Measurements from ENCODE around the gene NANOS1.

Gene NANOS1, protein sequence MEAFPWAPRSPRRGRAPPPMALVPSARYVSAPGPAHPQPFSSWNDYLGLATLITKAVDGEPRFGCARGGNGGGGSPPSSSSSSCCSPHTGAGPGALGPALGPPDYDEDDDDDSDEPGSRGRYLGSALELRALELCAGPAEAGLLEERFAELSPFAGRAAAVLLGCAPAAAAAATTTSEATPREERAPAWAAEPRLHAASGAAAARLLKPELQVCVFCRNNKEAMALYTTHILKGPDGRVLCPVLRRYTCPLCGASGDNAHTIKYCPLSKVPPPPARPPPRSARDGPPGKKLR

DNA sequence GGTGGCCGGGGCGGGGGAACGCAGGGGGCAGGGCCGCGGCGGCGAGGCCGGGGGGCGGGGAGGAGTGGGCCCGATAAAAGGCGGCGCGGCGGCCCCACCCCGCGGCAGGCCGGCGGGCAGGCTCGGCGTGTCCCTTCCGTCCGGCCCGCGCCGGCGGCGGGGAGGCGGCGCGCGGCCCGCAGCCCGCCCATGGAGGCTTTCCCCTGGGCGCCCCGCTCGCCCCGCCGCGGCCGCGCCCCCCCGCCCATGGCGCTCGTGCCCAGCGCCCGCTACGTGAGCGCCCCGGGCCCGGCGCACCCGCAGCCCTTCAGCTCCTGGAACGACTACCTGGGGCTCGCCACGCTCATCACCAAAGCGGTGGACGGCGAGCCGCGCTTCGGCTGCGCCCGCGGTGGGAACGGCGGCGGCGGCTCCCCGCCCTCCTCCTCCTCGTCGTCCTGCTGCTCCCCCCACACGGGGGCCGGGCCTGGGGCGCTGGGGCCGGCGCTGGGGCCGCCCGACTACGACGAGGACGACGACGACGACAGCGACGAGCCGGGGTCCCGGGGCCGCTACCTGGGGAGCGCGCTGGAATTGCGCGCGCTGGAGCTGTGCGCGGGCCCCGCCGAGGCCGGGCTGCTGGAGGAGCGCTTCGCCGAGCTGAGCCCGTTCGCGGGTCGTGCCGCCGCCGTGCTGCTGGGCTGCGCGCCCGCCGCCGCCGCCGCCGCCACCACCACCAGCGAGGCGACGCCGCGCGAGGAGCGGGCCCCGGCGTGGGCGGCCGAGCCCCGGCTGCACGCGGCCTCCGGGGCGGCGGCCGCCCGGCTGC, at the start of gene NANOS1:
NANOS1 (plus strand) TSS at position 102 of the 808 bp plus-strand sequence; CDS start at position 190, 88 bp downstream.
- H3K4me3 ChIP-seq (ENCODE audit: low read length), result peak within 1 kb of the TSS; percentile 74
- H3K4me2 ChIP-seq (ENCODE audit: low read length), result peak within 1 kb of the TSS; percentile 80
- H3K9ac ChIP-seq (ENCODE audit: low read length), result no peak within 1 kb of the TSS
- H3K79me2 ChIP-seq (ENCODE audit: low read length), result no peaks in the 10 kb centered on the region
- no peak for TF ChIP-seq EZH2phosphoT487 (IDR thresholded peaks at IDR 0.05; ENCODE audit: low read depth)
- TF ChIP-seq, protein P1, sequence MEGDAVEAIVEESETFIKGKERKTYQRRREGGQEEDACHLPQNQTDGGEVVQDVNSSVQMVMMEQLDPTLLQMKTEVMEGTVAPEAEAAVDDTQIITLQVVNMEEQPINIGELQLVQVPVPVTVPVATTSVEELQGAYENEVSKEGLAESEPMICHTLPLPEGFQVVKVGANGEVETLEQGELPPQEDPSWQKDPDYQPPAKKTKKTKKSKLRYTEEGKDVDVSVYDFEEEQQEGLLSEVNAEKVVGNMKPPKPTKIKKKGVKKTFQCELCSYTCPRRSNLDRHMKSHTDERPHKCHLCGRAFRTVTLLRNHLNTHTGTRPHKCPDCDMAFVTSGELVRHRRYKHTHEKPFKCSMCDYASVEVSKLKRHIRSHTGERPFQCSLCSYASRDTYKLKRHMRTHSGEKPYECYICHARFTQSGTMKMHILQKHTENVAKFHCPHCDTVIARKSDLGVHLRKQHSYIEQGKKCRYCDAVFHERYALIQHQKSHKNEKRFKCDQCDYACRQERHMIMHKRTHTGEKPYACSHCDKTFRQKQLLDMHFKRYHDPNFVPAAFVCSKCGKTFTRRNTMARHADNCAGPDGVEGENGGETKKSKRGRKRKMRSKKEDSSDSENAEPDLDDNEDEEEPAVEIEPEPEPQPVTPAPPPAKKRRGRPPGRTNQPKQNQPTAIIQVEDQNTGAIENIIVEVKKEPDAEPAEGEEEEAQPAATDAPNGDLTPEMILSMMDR (IDR thresholded peaks at IDR 0.05; ENCODE audit: low read depth, low read length), result no peak
- H4K20me1 ChIP-seq (ENCODE audit: insufficient read depth, low read length), result peaks cover 37% of the 10 kb centered on the region
- H3K27me3 ChIP-seq (ENCODE audit: low read depth, low read length), result no peaks in the 10 kb centered on the region
- H2AFZ ChIP-seq (ENCODE audit: low read depth, low read length), result no peak within 1 kb of the TSS
- H3K9me3 ChIP-seq (ENCODE audit: insufficient read depth, low read length), result no peaks in the 10 kb centered on the region
- H3K27ac ChIP-seq (ENCODE audit: low read length), result no peak within 1 kb of the TSS
- peaks cover 25% of the 10 kb centered on the region for H3K4me1 ChIP-seq (ENCODE audit: low read length)
- H3K36me3 ChIP-seq (replicated peaks; ENCODE audit: low read depth, low read length), result peaks cover 25% of the 10 kb centered on the region

DNA sequence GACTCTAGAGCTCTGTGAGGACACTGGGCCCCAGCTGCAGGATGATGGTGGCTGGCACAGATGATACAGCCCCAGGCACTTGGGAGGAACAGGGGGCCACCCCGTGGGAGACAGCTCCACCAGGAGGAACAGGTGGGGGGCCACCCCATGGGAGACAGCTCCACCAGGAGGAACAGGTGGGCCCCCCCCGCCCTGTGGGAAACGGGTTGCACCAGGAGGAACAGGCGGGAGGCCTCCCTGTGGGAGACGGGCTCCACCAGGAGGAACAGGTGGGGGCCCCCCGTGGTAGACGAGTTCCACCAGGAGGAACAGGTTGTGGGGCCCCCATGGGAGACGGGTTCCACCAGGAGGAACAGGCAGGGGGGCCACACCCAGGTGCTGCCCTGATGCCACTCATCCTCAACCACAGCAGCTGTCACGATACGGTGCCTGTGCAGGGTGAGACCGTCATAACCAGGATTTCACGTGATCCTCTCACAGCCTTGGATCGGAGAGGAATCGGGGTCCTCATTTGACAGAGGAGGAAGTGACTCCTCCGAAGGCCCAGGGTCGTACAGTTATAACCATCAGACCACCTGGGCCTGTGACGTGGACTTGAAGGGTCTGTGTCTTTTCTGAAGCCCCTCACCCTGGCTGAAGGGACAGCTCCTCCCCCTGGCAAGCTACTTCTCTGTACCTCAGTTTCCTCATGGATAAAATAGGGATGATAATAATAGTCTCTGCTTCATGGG, 49.2 kb upstream of the NANOS1 start:
- H3K36me3 ChIP-seq (replicated peaks; ENCODE audit: low read depth, low read length), result no peaks in the 10 kb centered on the region
- no peaks in the 10 kb centered on the region for H3K9me3 ChIP-seq (ENCODE audit: insufficient read depth, low read length)
- no peak overlapping the region for H2AFZ ChIP-seq (ENCODE audit: low read depth, low read length)
- no peaks in the 10 kb centered on the region for H3K4me1 ChIP-seq (ENCODE audit: low read length)
- H3K9ac ChIP-seq (ENCODE audit: low read length), result no peak overlapping the region
- H3K79me2 ChIP-seq (ENCODE audit: low read length), result no peaks in the 10 kb centered on the region
- H4K20me1 ChIP-seq (ENCODE audit: insufficient read depth, low read length), result no peaks in the 10 kb centered on the region
- H3K27ac ChIP-seq (ENCODE audit: low read length), result no peak overlapping the region
- 0 out of 2 replicates have a peak, but pooled peaks cover 9% of the 10 kb centered on the region for H3K27me3 ChIP-seq (ENCODE audit: low read depth, low read length)
- TF ChIP-seq EZH2phosphoT487 (IDR thresholded peaks at IDR 0.05; ENCODE audit: low read depth), result no peak
- TF ChIP-seq, protein P1 (IDR thresholded peaks at IDR 0.05; ENCODE audit: low read depth, low read length), result no peak
- no peak overlapping the region for H3K4me3 ChIP-seq (ENCODE audit: low read length)
- no peak overlapping the region for H3K4me2 ChIP-seq (ENCODE audit: low read length)

DNA sequence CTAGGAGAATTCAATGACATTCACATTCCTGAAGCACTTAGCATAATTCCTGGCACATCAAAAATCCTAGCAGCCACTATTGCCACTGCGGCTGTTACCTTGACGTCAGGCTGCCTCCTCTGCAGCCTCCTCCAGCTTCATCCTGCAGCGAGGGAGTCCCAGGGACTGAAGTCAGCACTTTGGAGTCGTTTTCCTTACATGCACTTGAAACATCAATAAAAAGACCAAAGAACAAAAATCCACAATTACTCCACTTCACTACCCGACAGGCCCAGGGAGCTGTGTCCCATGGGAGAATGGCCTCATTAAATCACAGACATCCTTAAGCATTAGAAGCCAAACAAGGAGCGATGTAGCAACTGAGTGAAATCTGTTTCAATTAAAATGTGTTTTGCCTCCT, 48.6 kb upstream of the NANOS1 start:
- no peak for TF ChIP-seq EZH2phosphoT487 (IDR thresholded peaks at IDR 0.05; ENCODE audit: low read depth)
- TF ChIP-seq, protein P1 (IDR thresholded peaks at IDR 0.05; ENCODE audit: low read depth, low read length), result no peak
- H3K9ac ChIP-seq (ENCODE audit: low read length), result no peak overlapping the region
- no peak overlapping the region for H3K4me2 ChIP-seq (ENCODE audit: low read length)
- no peak overlapping the region for H3K4me3 ChIP-seq (ENCODE audit: low read length)
- H3K27ac ChIP-seq (ENCODE audit: low read length), result no peak overlapping the region
- H3K9me3 ChIP-seq (ENCODE audit: insufficient read depth, low read length), result 0 out of 2 replicates have a peak, but pooled peaks cover 3% of the 10 kb centered on the region
- H3K79me2 ChIP-seq (ENCODE audit: low read length), result no peaks in the 10 kb centered on the region
- no peaks in the 10 kb centered on the region for H3K4me1 ChIP-seq (ENCODE audit: low read length)
- no peak overlapping the region for H2AFZ ChIP-seq (ENCODE audit: low read depth, low read length)
- H3K27me3 ChIP-seq (ENCODE audit: low read depth, low read length), result peaks cover 13% of the 10 kb centered on the region; the same call in 1 of the 2 replicates
- H4K20me1 ChIP-seq (ENCODE audit: insufficient read depth, low read length), result no peaks in the 10 kb centered on the region
- H3K36me3 ChIP-seq (replicated peaks; ENCODE audit: low read depth, low read length), result no peaks in the 10 kb centered on the region
